Head of caudate nucleus (tissue), 42 donors: ENCODE results near the gene CCDC8.
"Not testable (repeated sequence)": the region's sequence is repeated elsewhere in the genome, so short reads cannot be mapped to it uniquely, and the experiment has no call there.

Source experiments
- DNase-seq, 42 donors: peaks; one replicate each; pipeline versions ENCODE4 v3.0.0 to v3.0.0-alpha.2; 2020 to 2021; ENCODE audit warnings: mixed read lengths in 7 of 42
- intact Hi-C: fragments of 100-400 bp; cut with DNase I; formaldehyde crosslinking; loops from one replicate; pipeline ENCODE4 v1.15.0; 2022

Gene CCDC8, protein sequence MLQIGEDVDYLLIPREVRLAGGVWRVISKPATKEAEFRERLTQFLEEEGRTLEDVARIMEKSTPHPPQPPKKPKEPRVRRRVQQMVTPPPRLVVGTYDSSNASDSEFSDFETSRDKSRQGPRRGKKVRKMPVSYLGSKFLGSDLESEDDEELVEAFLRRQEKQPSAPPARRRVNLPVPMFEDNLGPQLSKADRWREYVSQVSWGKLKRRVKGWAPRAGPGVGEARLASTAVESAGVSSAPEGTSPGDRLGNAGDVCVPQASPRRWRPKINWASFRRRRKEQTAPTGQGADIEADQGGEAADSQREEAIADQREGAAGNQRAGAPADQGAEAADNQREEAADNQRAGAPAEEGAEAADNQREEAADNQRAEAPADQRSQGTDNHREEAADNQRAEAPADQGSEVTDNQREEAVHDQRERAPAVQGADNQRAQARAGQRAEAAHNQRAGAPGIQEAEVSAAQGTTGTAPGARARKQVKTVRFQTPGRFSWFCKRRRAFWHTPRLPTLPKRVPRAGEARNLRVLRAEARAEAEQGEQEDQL

GRCh38 chr19:46413262-46414031 lies at the start of gene CCDC8:
CCDC8 (minus strand) TSS chr19:46413564; CDS start chr19:46412810, 754 bp downstream.
- intact Hi-C loops, result no loop called here
- DNase-seq, result peak in 18 of 42 donors; percentile 24 to 72 (median 52)

GRCh38 chr19:46461537-46461936 lies 48.2 kb upstream of the CCDC8 start:
- DNase-seq, result no peak
- intact Hi-C loops, result no loop called here

GRCh38 chr19:46460981-46461380 lies 47.6 kb upstream of the CCDC8 start:
- no peak for DNase-seq
- intact Hi-C loops, result no loop called here

- no peak for DNase-seq
- intact Hi-C loops, result no loop called here
Observed at GRCh38 chr19:46460055-46460454, 46.7 kb upstream of the CCDC8 start.

DNA sequence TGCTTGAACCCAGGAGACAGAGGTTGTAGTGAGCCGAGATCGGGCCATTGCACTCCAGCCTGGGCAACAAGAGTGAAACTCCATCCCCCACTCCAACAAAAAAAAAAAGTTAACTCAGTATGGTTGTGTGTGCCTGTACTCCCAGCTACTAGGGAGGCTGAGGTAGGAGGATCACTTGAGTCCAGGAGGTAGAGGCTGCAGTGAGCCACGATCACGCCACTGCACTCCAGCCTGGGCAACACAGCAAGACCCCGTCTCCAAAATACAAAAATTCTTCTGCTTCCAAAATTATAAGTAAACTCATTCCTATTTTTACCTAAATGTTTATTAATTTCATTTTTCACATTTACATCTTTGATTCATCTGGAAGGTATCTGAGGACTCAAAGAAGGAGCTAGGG lies 43.6 kb upstream of the CCDC8 start:
- intact Hi-C loops, result no loop called here
- no peak for DNase-seq

DNA sequence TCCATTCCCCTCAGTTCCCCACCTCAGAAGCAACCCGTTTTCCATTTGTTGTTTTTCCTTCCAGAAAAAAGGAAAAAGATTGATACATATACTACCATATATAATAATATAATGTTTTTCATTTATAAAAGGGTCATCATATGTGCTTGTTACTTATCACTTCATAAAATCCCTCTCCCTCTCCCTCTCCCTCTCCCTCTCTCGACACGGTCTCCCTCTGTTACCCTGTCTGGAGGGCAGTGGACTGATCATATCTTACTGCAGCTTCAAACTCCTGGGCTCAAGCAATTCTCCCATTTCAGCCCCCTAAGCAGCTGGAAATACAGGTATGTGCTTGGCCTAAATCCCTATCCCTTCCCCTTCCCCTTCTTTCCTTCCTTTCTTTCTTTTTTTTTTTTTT lies 40.9 kb upstream of the CCDC8 start:
- no peak for DNase-seq
- intact Hi-C loops, result no loop called here

- intact Hi-C loops, result no loop called here
- no peak for DNase-seq
Observed at GRCh38 chr19:46453661-46454060, 40.3 kb upstream of the CCDC8 start.

GRCh38 chr19:46452186-46452585 lies 38.8 kb upstream of the CCDC8 start:
- DNase-seq, result no peak

GRCh38 chr19:46451352-46451751 lies 38.0 kb upstream of the CCDC8 start:
- peak in 5 of 42 donors; percentile 20 to 43 (median 36) for DNase-seq
- intact Hi-C loops, result no loop called here

More at GRCh38 chr19:46452186-46452585, 38.8 kb upstream of the CCDC8 start:
- intact Hi-C loops, result no loop called here

DNA sequence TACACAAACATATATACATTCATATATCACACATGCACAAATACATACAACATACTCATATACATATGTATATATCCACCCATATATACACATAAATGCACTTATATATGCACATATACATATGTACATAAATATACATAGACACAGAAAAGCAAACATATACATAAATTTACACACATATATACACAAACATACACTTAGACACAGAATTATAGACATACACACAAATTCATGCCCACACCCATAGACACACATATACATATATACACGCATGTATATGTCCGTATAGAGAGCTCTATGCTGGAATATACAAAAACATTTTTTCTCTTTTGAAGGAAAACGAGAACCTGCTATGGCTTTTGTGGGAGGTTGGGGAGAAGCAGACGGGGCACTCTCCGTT lies 37.4 kb upstream of the CCDC8 start:
- intact Hi-C loops, result no loop called here
- no peak for DNase-seq

DNA sequence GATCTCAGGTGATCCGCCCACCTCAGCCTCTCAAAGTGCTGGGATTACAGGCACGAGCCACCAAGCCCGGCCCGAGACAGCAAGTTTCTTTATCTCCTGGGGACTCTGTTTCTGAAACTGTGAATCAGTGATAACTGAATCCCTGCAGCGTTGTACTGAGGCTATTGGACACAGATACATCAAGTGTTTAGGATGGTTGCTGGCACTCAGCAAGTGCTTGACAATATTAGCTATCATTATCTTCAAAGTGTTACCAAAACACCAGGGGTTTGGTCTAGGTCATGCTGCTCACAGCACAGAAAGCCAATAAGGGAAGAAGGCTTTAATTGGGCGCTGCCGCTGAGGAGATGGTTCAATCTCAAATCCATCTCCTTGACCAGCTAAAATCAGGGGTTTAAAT lies 35.9 kb upstream of the CCDC8 start:
- intact Hi-C loops, result no loop called here
- DNase-seq, result no peak

GRCh38 chr19:46448601-46449000 lies 35.2 kb upstream of the CCDC8 start:
- intact Hi-C loops, result no loop called here
- no peak for DNase-seq

DNA sequence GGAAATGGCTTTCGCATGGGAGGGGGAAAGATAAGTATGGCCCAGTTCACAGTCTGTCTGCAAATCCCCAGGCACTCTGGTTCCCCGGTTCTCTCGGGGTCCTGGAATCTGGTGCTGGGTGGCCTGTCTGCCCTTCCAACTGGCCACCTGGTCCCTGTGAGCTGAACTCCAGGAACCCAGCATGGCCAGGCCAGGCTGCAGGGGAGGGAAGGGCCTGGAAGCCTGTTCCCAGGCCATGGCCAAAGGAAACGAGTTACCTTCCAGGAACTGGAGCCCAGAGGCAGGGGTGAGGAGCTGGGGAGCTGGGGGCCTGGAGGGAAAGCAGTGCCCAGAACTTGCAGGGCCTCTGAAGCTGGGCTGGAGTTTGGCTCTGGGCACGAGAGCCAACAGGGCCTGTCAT lies 34.5 kb upstream of the CCDC8 start:
- intact Hi-C loops, result no loop called here
- DNase-seq, result no peak

GRCh38 chr19:46447006-46447405 lies 33.6 kb upstream of the CCDC8 start:
- DNase-seq, result no peak
- intact Hi-C loops, result no loop called here

GRCh38 chr19:46446021-46446420 lies 32.7 kb upstream of the CCDC8 start:
- intact Hi-C loops, result no loop called here
- DNase-seq, result no peak

- intact Hi-C loops, result no loop called here
- no peak for DNase-seq
Observed at GRCh38 chr19:46442808-46443450, 29.6 kb upstream of the CCDC8 start.

GRCh38 chr19:46441866-46442265 lies 28.5 kb upstream of the CCDC8 start:
- no peak for DNase-seq
- intact Hi-C loops, result no loop called here

DNA sequence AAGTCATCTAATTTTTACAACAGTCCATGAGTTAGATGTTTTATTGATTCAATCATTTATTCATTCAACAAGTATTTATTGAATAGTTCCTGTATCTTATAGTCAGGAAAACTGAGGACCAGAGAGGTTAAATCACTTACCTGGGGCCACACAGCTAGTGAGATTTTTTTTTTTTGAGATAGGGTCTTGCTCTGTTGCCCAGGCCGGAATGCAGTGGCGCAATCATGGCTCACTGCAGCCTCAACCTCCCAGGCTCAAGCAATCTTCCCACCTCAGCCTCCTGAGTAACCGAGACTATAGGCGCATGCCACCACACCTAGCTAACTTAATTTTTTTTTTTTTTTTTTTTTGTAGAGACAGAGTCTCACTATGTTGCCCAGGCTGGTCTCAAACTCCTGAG lies 22.3 kb upstream of the CCDC8 start:
- DNase-seq, intact Hi-C loops: not testable (repeated sequence)

- peak in 38 of 42 donors; percentile 32 to 90 (median 65) for DNase-seq
- intact Hi-C loops, result no loop called here
Observed at GRCh38 chr19:46435009-46435408, 21.6 kb upstream of the CCDC8 start.

DNA sequence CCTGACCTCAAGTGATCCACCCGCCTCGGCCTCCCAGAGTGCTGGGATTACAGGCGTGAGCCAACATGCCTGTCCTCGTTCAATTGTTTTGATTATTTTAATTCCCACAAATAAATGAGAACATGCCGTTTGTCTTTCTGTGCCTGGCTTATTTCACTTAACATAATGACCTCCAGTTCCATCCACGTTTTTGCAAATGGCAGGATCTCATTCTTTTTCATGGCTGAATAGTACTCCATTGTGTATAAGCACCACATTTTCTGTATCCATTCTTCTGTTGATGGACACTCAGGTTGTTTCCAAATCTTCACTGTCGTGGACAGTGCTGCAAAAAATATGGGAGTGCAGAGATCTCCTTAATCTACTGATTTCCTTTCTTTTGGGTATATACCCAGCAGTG lies 20.1 kb upstream of the CCDC8 start:
- not testable (repeated sequence) for DNase-seq

More for the DNA sequence above, 20.1 kb upstream of the CCDC8 start:
- intact Hi-C loops, result not testable (repeated sequence)
